Measurements from ENCODE around the gene LUZP2.
"Not testable (repeated sequence)": the region's sequence is repeated elsewhere in the genome, so short reads cannot be mapped to it uniquely, and the experiment has no call there.

Gene LUZP2

DNA sequence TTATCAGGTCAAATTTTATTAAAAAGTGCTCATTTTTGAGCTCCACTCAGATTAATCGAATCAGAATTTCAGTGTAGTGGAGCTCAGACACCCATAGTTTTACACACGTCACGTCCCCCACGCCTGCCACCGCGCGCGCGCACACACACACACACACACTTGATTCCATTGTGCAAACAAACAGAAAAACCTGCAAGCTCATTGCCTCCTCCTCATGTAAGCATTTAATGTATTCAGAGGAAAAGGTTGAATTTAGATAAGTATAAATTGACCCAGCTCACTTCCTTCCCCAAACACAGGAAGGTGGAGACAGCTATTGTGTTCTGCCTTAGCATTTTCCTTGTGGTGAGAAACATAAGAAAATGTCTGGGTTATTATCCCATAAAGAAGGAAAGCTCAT, 336.7 kb downstream of the LUZP2 start:
- DNase-seq, result no peak

- no peak for DNase-seq
These were observed 340.3 kb downstream of the LUZP2 start for GRCh38 chr11:24837112-24837511.

GRCh38 chr11:24842308-24842707, 345.5 kb downstream of the LUZP2 start:
- DNase-seq, result no peak

DNA sequence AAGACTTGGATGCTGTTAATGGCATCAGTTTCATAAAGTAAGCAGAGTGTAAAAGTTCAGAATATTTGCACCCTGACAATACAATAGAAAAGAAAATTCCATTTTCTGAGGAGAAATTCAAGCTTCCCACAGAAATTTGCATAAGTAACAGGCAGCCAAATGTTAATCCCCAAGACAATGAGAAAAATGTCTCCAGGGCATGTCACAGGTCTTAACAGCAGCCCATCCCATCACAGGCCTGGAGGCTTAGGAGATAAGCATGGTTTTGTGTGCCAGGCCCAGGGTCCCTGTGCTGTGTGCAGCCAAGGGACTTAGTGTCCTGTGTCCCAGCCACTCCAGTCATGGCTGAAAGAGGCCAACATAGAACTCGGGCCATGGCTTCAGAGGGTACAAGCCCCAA, 347.6 kb downstream of the LUZP2 start:
- no peak for DNase-seq

GRCh38 chr11:24848857-24849256, 352.0 kb downstream of the LUZP2 start:
- DNase-seq, result no peak

DNA sequence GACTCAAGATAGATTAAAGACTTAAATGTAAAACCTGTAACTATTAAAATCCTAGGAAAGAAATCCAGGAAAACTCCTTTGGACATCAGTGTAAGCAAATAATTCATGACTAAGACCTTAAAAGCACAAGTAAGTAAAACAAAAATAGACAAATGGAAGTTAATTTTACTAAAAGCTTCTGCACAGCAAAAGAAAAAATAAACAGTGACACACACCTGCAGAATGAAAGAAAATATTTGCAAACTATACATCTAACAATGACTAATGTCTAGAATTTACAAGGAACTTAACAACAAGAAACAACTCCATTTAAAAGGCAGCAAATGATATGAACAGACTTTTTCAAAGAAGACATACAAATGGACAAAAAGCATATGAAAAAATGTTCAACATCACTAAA, 359.1 kb downstream of the LUZP2 start:
- DNase-seq, result no peak

DNA sequence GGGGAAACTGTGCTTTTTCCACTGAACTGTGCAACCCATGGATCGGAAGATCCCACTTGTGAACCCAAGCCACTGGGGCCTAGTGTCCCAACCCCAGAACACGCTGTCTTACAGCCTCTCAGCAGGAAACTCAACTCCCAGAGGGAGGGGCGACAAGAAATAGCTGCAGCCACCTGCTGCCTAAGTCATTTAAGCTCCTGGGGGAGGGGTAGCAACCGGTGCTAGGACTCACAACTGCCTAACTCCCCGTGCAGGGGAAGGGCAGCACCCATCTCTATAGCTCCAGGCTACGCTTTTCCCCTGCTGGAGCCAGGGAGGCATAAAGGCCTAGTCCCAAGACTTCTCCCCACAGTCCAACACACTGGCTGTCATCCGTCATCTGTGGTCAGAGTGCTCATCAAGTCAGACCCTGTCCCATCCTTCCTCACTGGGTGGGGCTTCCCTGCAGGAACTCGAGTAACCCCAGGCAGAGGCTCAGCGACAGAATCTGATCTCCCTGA, 363.0 kb downstream of the LUZP2 start:
- DNase-seq, result no peak

DNA sequence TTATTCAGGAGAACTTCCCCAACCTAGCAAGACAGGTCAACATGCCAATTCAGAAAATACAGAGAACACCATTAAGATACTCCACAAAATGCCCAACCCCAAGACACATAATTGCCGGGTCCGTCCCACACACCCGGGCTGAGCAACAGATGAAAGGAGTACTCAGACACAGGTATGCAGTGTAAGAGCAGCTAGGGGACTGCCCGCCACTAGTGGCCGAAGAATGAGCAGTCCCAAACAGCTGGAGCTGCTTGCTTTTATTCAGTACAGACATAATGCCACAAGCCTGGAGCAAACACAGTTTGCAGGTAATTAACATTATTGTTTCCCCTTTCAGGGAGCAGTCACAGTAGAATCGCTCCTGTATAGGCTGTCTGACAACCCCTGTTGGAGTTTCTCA, 364.6 kb downstream of the LUZP2 start:
- no peak for DNase-seq

GRCh38 chr11:24866743-24867142, 369.9 kb downstream of the LUZP2 start:
- DNase-seq, result no peak

GRCh38 chr11:24870048-24870447, 373.2 kb downstream of the LUZP2 start:
- DNase-seq, result no peak

- DNase-seq, result no peak
These were observed 375.3 kb downstream of the LUZP2 start for GRCh38 chr11:24872186-24872585.

DNA sequence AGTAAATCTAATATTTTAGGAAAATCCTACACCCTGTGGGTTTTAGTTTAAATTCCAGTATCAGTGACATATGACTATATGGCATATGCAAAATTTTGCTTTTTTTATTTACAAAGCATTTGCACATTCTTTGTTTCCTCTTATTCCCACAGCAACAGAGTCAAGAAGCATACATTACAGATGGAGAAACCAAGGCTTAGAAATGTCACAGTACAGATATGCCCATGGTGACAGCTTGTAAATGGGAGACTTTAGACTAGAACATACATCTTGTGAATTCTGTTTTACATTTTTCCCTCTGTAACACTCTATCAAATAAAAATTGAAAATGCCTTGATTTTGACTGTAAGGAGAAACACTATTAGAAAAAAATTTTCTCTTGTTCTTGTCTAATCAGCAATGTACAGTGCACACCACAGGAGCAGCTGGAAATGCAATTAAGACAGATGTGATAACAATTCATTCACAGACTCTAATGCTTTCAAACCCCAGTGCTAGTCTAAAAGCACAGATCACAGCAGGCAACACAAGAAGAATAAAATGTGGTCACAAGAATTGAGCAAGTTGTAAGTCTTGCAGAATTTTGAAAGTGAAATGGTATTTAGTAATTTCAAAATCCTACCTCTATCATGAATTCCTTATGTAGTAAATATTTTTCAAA, 375.9 kb downstream of the LUZP2 start:
- no peak for DNase-seq

DNA sequence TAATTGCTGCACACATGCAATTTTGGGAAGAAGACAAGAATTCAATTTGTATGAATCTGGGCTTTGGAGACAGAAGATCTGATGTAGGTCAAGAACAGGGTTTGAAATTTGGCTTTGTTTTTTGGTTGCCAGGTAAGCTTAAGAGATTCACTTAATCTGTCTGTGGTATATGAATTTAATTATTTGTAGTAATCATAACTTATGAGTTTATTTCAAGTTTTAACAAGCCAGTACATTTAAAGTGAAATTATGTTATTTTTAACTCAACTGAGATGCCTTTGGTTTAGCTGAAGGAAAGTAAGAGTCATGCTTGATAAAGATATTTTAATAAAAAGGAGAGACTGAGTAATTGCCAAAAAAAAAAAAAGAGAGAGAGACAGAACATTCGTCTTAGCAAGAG, 384.1 kb downstream of the LUZP2 start:
- DNase-seq, result no peak

GRCh38 chr11:24885580-24886173, 388.8 kb downstream of the LUZP2 start:
- DNase-seq, result no peak

GRCh38 chr11:24886880-24887619, 390.2 kb downstream of the LUZP2 start:
- no peak for DNase-seq

DNA sequence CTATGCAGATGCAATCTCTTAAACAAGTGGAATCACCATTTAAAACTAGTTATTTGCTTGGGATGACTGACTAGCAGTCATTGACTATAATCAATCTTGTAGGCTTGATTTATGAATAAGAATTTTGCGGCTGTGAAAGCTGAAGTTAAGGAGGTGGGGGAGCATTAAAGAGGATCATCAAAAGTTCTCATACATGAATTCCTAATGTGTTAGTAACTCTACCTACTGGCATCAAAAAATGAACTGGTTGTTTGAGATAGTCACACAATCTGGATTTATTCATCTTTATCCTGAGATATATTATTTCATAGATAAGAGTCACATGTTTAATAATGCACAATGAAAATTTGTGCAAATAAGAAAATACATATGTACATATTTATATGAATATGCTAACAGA, 393.6 kb downstream of the LUZP2 start:
- no peak for DNase-seq

DNA sequence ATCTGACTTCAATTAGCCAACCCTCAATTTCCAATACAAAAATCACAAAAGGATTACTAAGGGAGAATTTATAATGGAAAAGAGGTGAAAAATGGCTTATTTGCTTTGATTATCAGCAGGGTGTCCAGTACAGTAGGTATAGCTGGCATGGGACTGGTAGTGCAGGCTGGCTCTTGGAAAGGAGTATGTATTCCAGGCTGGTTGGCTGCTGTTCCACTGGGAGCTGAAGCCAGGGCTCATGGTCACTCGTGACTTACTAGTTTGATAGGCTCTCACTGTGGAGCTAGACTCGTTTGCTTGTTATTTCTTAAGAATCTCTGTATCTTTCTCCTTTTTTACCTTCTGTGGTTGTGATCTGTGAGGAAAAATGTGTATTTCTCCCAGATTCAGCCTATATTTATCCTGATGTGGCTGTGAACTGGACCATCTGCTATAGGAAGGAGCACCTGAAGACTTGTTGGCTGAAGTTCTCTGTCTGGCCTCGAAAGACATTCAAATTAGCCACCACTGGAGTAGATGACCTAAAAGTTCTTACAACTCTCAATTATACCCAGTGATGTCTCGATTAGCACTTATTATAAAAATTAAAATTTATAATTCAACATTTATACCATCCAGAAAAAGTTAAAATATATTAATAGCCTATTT, 395.1 kb downstream of the LUZP2 start:
- DNase-seq, result not testable (repeated sequence)

- no peak for DNase-seq
These were observed 399.4 kb downstream of the LUZP2 start for GRCh38 chr11:24896118-24896835.

GRCh38 chr11:24900514-24900913, 403.7 kb downstream of the LUZP2 start:
- no peak for DNase-seq

- no peak for DNase-seq
These were observed 404.2 kb downstream of the LUZP2 start for GRCh38 chr11:24900960-24901549.

- no peak for DNase-seq
These were observed 406.7 kb downstream of the LUZP2 start for GRCh38 chr11:24903555-24903954.

DNA sequence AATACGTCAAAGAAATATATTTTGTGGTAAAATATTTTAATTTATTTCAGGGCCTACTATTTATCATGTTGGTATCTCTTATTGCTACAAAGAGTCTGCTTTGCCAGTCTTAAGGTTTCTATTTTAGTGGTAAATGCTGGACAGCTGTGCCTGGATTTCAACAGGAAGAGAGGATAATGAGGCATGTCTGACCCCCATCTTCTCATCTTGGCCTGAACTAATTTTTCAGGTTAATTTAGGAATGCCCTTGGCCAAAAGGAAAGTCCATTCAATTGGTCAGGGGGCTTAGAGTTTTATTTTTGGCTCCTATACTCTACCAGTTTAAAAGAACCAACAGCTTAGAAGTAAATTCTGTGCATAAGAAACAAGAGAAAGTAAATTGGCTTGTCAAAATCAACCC, 428.2 kb downstream of the LUZP2 start:
- no peak for DNase-seq
